Tibial nerve (tissue), 4 donors: ENCODE data around the gene USP48. TPM values are rescaled to one million over a fixed set of nuclear protein-coding genes. Genes with fewer than 3 reads are reported as not detected.
A peak's percentile ranks its signal among the peaks of the same experiment; 100 is the strongest.

Experiments
- DNase-seq, 2 donors: peaks; one replicate each; pipeline ENCODE4 v3.0.0-alpha.2; 2019; ENCODE audit warnings: low spot score in 2 of 2
- H3K27ac ChIP-seq, 4 donors: fragments of 200-600 bp; sonication (generic) in 3 of 4; one replicate each; pipeline ENCODE4 v1.5.1; 2017 to 2019; ENCODE audit warnings: mild to moderate bottlenecking in 1 of 4
- H3K27me3 ChIP-seq, 2 donors: fragments of 200-600 bp; sonication (generic) in 1 of 2; one replicate each; pipeline versions ENCODE4 v1.5.1 to v1.6.0; 2017 to 2019
- H3K36me3 ChIP-seq, 3 donors: fragments of 200-600 bp; sonication (generic); one replicate each; pipeline ENCODE4 v1.5.1; 2018 to 2019
- H3K4me1 ChIP-seq, 4 donors: fragments of 200-600 bp; sonication (generic) in 3 of 4; one replicate each; pipeline ENCODE4 v1.5.1; 2017 to 2019
- H3K4me3 ChIP-seq, 4 donors: fragments of 200-600 bp; sonication (generic) in 3 of 4; one replicate each; pipeline ENCODE4 v1.5.1; 2017 to 2019; ENCODE audit warnings: mild to moderate bottlenecking in 1 of 4, moderate library complexity in 1 of 4
- H3K9me3 ChIP-seq, 4 donors: fragments of 200-600 bp; sonication (generic) in 3 of 4; one replicate each; pipeline ENCODE4 v1.5.1; 2017 to 2019
- EP300 ChIP-seq, 2 donors: sonication (generic); formaldehyde crosslinking; IDR thresholded peaks; one replicate each; pipeline ENCODE4 v1.6.1; 2017; ENCODE audit warnings: antibody characterized with exemption in 2 of 2, mild to moderate bottlenecking in 1 of 2
- POLR2A ChIP-seq, 2 donors: fragments of 450-650 bp; IDR thresholded peaks; one replicate each; pipeline ENCODE4 v1.6.1; 2017; ENCODE audit warnings: antibody characterized with exemption in 2 of 2, mild to moderate bottlenecking in 2 of 2, moderate library complexity in 2 of 2
- WGBS, 2 donors: methylation state at CpG; one replicate each; pipeline ENCODE4 v1.1.5; 2018; 5-methylcytosine and 5-hydroxymethylcytosine counted together
- total RNA-seq, 4 donors: library from RNA; depleted of rRNA; stranded (reverse); fragments of >200 nt; gene quantifications; one replicate each; pipeline ENCODE4 v1.1.0, GENCODE V29; 2016
- TF ChIP-seq, protein P1 (sequence below), 5 experiments: fragments of 200-600 bp in 3 of 5; fragments of 450-650 bp in 2 of 5; sonication (generic) in 3 of 5; IDR thresholded peaks; one replicate each; pipeline ENCODE4 v1.5.1; 2016 to 2019; ENCODE audit warnings: antibody characterized with exemption in 5 of 5, mild to moderate bottlenecking in 3 of 5, moderate library complexity in 2 of 5

Gene USP48
- total RNA-seq, 4 donors from 2014 or later, result 51.1 to 65.9 (median 58.7) TPM

DNA sequence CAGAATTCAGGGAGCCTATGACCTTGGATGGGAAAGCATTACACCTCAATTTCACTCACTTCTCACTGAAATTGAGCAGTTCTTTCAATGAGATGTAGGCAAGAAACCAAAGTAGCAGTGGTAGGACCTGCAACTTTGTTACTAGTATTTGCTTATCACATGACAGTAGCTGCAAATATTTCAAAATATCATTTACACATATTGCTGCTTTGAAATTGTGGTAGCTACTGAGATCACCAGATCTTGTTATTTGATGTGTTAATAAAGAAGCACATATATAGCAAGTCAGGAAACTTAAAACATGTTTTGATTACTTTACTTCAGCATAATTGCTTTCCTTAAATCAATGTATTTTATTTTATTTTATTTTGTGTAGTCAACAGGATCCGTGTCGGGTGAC, 42.0 kb upstream of the USP48 start:
- H3K4me1 ChIP-seq, result no peaks in the 10 kb centered on the region
- DNase-seq, result no peak
- H3K27me3 ChIP-seq, result no peaks in the 10 kb centered on the region
- peaks cover 13 to 97% (median 19%) of the 10 kb centered on the region in 3 donors for H3K36me3 ChIP-seq
- 79 to 90% methylated on average over 2 of the region's 2 CpGs for WGBS, 2 donors
- H3K9me3 ChIP-seq, result no peaks in the 10 kb centered on the region
- H3K27ac ChIP-seq, result no peak overlapping the region
- H3K4me3 ChIP-seq, result no peak overlapping the region
- TF ChIP-seq EP300 (IDR thresholded peaks at IDR 0.05), result no peak
- TF ChIP-seq, protein P1, sequence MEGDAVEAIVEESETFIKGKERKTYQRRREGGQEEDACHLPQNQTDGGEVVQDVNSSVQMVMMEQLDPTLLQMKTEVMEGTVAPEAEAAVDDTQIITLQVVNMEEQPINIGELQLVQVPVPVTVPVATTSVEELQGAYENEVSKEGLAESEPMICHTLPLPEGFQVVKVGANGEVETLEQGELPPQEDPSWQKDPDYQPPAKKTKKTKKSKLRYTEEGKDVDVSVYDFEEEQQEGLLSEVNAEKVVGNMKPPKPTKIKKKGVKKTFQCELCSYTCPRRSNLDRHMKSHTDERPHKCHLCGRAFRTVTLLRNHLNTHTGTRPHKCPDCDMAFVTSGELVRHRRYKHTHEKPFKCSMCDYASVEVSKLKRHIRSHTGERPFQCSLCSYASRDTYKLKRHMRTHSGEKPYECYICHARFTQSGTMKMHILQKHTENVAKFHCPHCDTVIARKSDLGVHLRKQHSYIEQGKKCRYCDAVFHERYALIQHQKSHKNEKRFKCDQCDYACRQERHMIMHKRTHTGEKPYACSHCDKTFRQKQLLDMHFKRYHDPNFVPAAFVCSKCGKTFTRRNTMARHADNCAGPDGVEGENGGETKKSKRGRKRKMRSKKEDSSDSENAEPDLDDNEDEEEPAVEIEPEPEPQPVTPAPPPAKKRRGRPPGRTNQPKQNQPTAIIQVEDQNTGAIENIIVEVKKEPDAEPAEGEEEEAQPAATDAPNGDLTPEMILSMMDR (IDR thresholded peaks at IDR 0.05), result no peak
- TF ChIP-seq POLR2A (IDR thresholded peaks at IDR 0.05), result no peak

DNA sequence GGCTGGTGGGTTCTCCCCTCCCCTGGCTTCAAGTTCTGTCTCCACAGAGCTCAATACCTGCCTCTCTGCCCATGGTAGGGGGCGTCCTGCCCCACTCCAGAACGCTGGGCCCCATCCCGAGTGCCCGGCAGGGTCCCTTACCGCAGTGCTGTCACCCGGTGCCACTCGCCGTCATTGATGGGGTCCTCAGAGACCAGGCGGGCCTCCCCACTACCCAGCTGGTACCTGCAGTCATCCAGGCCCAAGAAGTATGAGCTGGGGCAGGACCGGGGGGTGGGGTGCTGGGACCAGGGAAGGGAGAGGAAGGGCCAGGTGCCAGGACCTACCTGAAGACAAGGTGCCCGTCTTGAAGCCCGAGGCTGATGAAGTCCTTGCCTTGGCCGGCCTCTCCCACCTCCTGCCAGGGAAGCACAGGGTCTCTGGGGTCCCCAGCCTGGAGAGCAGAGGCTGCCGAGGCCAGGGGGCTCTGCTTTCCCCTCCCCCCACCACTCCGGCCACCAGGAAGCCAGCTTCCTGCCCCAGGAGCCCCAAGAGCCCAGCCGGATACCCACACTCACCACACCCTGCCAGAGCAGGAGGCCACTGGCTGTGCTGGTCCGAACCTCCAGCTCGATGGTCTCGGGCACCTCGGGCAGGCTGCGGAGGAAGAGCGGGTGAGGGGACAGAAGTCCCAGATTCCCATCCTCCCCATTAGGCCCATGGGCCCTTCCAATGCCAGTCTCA, 41.2 kb upstream of the USP48 start:
- H3K9me3 ChIP-seq, result no peaks in the 10 kb centered on the region
- no peak overlapping the region for H3K27ac ChIP-seq
- H3K36me3 ChIP-seq, result peaks cover 8 to 95% (median 19%) of the 10 kb centered on the region in 3 donors
- no peak overlapping the region for H3K4me3 ChIP-seq
- no peaks in the 10 kb centered on the region for H3K27me3 ChIP-seq
- peaks cover 0 to 2% (median 0%) of the 10 kb centered on the region in 4 donors for H3K4me1 ChIP-seq
- TF ChIP-seq, protein P1 (IDR thresholded peaks at IDR 0.05), result no peak
- TF ChIP-seq EP300 (IDR thresholded peaks at IDR 0.05) (no peak), POLR2A (IDR thresholded peaks at IDR 0.05) (no peak)
- no peak for DNase-seq
- WGBS, 2 donors, result 83 to 94% methylated on average over 17 of the region's 22 CpGs

DNA sequence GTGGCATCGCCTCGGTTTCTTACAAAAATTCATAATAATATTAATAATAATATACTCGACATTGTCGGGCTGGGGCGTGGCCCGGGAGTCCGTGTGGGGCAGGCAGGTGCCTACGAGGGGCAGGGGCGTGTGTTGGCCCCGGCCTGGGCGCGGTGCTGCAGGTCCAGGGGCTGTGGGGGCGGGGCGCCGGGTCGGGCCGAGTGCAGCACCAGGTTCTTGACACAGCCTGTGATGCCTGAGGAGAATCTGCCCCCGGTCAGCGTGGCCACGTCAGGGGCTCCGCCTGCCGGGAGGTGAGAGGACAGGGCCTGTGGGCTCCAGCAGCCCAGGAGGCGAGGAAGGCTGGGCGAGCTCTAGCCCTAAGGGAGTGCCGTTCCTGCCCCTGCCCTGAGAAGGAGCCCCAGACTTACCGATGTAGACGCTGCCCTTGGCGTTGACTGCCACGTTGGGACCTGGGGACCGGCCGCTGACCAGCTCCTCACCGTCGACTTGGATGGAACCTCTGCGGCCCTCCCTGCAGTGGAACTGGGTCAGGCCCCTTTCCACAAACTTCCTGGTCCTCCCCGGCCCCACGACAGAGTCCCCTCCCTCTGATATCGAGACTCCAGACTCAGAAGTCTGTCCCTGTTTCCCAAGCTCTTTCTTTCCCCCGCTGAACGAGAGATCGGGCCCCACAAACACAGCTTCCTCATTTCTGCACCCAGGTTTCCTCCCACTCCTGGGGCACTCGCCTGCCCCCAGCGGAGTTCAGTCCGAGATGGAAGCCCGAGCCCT, 40.4 kb upstream of the USP48 start:
- H3K27me3 ChIP-seq, result no peaks in the 10 kb centered on the region
- peaks cover 0 to 5% (median 0%) of the 10 kb centered on the region in 4 donors for H3K4me1 ChIP-seq
- TF ChIP-seq EP300 (IDR thresholded peaks at IDR 0.05), result no peak
- TF ChIP-seq POLR2A (IDR thresholded peaks at IDR 0.05), result no peak
- TF ChIP-seq, protein P1 (IDR thresholded peaks at IDR 0.05), result no peak
- peaks cover 4 to 88% (median 14%) of the 10 kb centered on the region in 3 donors for H3K36me3 ChIP-seq
- H3K9me3 ChIP-seq, result no peaks in the 10 kb centered on the region
- no peak overlapping the region for H3K27ac ChIP-seq
- DNase-seq, result no peak
- WGBS, 2 donors, result 85 to 87% methylated on average over 41 to 44 of the region's 44 CpGs
- no peak overlapping the region for H3K4me3 ChIP-seq

GRCh38 chr1:21822349-21822748, 39.4 kb upstream of the USP48 start:
- H3K9me3 ChIP-seq, result no peaks in the 10 kb centered on the region
- no peak overlapping the region for H3K4me3 ChIP-seq
- peaks cover 0 to 5% (median 0%) of the 10 kb centered on the region in 4 donors for H3K4me1 ChIP-seq
- H3K27me3 ChIP-seq, result no peaks in the 10 kb centered on the region
- H3K27ac ChIP-seq, result peak overlapping the region in 1 of 4 donors; percentile 20
- DNase-seq, result no peak
- peaks cover 2 to 77% (median 4%) of the 10 kb centered on the region in 3 donors for H3K36me3 ChIP-seq
- 33 to 51% methylated on average over 6 to 8 of the region's 9 CpGs for WGBS, 2 donors
- TF ChIP-seq POLR2A (IDR thresholded peaks at IDR 0.05) (no peak), EP300 (IDR thresholded peaks at IDR 0.05) (no peak)
- TF ChIP-seq, protein P1 (IDR thresholded peaks at IDR 0.05), result no peak
